ENCODE measurements around the gene PRG3. TPM values are rescaled to one million over a fixed set of nuclear protein-coding genes. Genes with fewer than 3 reads are reported as not detected.
A peak's percentile ranks its signal among the peaks of the same experiment; 100 is the strongest.

PRG3 gene
- total and polyA plus RNA-seq, 2 experiments from 2014 or later: not detected

DNA sequence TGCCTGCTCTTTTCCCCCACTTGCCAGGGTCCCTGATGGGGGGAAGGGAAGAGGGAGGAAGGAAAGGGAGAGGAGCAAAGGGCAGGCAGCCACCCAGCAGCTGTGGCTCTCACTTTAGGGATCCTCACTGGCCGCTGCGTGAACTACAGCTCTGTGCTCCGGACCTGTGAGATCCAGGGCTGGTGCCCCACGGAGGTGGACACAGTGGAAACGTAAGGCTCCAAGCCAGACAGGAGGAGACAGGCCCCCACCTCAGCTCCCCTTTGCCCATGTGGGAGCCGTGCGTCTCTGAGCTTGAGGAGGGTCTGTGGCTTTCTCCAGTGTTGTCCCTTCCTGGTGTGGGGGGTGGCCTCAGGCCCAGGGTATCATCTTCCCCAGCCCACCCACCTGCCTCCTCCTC lies 32.9 kb downstream of the PRG3 start:
- 84% methylated on average over 7 of the region's 7 CpGs for WGBS (ENCODE audit: low lambda C conversion rate, missing lambda C conversion rate)
- Histone ChIP-seq H3K4me1 (ENCODE audit: insufficient read depth) (no peaks in the 10 kb centered on the region), H2AFZ (no peak overlapping the region), H3K9me3 (ENCODE audit: low read depth) (no peaks in the 10 kb centered on the region), H4K20me1 (ENCODE audit: insufficient read depth, poor library complexity, severe bottlenecking) (no peaks in the 10 kb centered on the region), H3K79me2 (no peaks in the 10 kb centered on the region), H3K4me3 (no peak overlapping the region), H3K27me3 (no peaks in the 10 kb centered on the region), H3K27ac (no peak overlapping the region), H3K9me2 (replicated peaks; ENCODE audit: insufficient read depth) (no peaks in the 10 kb centered on the region), H3K36me3 (replicated peaks; ENCODE audit: insufficient read depth, low read depth) (no peaks in the 10 kb centered on the region), H3K4me2 (no peak overlapping the region)
- no peak for TF ChIP-seq EZH2 (IDR thresholded peaks at IDR 0.05; ENCODE audit: borderline replicate concordance)
- TF ChIP-seq, protein P1, sequence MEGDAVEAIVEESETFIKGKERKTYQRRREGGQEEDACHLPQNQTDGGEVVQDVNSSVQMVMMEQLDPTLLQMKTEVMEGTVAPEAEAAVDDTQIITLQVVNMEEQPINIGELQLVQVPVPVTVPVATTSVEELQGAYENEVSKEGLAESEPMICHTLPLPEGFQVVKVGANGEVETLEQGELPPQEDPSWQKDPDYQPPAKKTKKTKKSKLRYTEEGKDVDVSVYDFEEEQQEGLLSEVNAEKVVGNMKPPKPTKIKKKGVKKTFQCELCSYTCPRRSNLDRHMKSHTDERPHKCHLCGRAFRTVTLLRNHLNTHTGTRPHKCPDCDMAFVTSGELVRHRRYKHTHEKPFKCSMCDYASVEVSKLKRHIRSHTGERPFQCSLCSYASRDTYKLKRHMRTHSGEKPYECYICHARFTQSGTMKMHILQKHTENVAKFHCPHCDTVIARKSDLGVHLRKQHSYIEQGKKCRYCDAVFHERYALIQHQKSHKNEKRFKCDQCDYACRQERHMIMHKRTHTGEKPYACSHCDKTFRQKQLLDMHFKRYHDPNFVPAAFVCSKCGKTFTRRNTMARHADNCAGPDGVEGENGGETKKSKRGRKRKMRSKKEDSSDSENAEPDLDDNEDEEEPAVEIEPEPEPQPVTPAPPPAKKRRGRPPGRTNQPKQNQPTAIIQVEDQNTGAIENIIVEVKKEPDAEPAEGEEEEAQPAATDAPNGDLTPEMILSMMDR (IDR thresholded peaks at IDR 0.05; ENCODE audit: poor library complexity): no peak
- no peak for TF ChIP-seq EZH2phosphoT487 (IDR thresholded peaks at IDR 0.05; ENCODE audit: low read depth, severe bottlenecking, unreplicated experiment)
- no peak for DNase-seq (ENCODE audit: low spot score)

DNA sequence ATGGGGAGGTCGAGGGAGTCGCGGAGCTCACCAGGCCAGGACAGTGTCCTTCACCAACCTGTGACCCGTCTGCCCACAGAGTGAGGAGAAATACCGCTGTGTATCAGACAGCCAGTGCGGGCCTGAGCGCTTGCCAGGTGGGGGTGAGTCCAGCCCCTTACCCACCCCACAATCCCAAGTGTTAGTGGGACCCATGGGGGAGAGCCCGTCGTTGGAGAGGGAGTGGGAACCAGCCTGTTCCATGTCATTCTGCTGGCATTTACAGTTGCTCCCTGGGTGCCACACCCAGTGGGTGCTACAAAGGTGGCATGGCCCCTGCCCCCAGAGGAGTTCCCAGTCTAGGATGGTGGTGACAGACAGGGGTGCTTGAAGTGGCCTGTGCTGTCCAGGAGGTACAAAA lies 33.6 kb downstream of the PRG3 start:
- no peak for DNase-seq (ENCODE audit: low spot score)
- Histone ChIP-seq H3K27ac (no peak overlapping the region), H3K36me3 (replicated peaks; ENCODE audit: insufficient read depth, low read depth) (no peaks in the 10 kb centered on the region), H3K9me2 (replicated peaks; ENCODE audit: insufficient read depth) (no peaks in the 10 kb centered on the region), H3K27me3 (no peaks in the 10 kb centered on the region), H3K79me2 (no peaks in the 10 kb centered on the region), H4K20me1 (ENCODE audit: insufficient read depth, poor library complexity, severe bottlenecking) (no peaks in the 10 kb centered on the region), H2AFZ (no peak overlapping the region), H3K9me3 (ENCODE audit: low read depth) (no peaks in the 10 kb centered on the region), H3K4me3 (no peak overlapping the region), H3K4me2 (no peak overlapping the region), H3K4me1 (ENCODE audit: insufficient read depth) (no peaks in the 10 kb centered on the region)
- WGBS (ENCODE audit: low lambda C conversion rate, missing lambda C conversion rate): 92% methylated on average over 9 of the region's 9 CpGs
- TF ChIP-seq EZH2phosphoT487 (IDR thresholded peaks at IDR 0.05; ENCODE audit: low read depth, severe bottlenecking, unreplicated experiment) (no peak), EZH2 (IDR thresholded peaks at IDR 0.05; ENCODE audit: borderline replicate concordance) (no peak)
- TF ChIP-seq, protein P1 (IDR thresholded peaks at IDR 0.05; ENCODE audit: poor library complexity): no peak

DNA sequence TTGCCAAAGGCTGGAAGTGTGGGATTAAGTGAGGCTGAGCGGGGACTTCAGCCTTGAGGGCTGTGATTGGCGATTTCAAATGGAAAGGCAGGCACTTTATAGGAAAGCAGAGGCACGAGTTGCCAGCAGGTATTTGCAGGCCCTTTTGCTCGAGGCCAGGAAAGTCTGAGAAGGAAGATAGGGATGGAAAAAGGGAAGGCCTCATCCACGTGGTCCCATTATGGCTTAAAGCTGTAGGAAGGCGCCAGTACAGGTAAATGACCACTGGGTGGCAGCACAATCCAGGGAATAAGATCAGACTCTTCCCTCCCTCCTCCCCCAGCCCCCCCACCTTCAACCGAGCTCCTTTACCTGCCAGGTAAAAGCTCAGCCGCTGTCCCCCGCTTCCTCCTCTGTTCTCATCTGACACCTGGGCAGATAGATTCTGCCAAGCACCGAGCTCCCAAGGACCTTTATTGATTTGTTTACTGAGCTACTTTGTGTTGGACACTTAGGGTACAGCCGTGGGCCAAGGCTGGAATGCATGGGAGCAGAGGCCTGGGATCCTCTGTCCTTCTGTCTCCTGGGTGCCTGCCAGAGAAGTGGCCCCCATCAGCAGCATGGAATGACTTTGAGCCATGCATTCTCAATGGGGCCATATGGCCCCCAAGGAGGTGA lies 35.3 kb downstream of the PRG3 start:
- Histone ChIP-seq H3K4me2 (peak overlapping the region; percentile 60), H3K4me3 (no peak overlapping the region), H2AFZ (peak overlapping the region; percentile 57), H3K27ac (no peak overlapping the region), H3K79me2 (no peaks in the 10 kb centered on the region), H4K20me1 (ENCODE audit: insufficient read depth, poor library complexity, severe bottlenecking) (no peaks in the 10 kb centered on the region), H3K27me3 (no peaks in the 10 kb centered on the region), H3K36me3 (replicated peaks; ENCODE audit: insufficient read depth, low read depth) (no peaks in the 10 kb centered on the region), H3K9me2 (replicated peaks; ENCODE audit: insufficient read depth) (no peaks in the 10 kb centered on the region), H3K9me3 (ENCODE audit: low read depth) (no peaks in the 10 kb centered on the region), H3K4me1 (ENCODE audit: insufficient read depth) (no peaks in the 10 kb centered on the region)
- no peak for TF ChIP-seq EZH2phosphoT487 (IDR thresholded peaks at IDR 0.05; ENCODE audit: low read depth, severe bottlenecking, unreplicated experiment)
- TF ChIP-seq EZH2 (IDR thresholded peaks at IDR 0.05; ENCODE audit: borderline replicate concordance): no peak
- TF ChIP-seq, protein P1 (IDR thresholded peaks at IDR 0.05; ENCODE audit: poor library complexity): peak; percentile 89
- DNase-seq (ENCODE audit: low spot score): peak; percentile 93
- WGBS (ENCODE audit: low lambda C conversion rate, missing lambda C conversion rate): 20% methylated on average over 11 of the region's 11 CpGs

All from hepatocyte (in vitro differentiated cells).